Neural cell (in vitro differentiated cells): Measurements from ENCODE around the gene MYADML2.

Experiments
- CTCF ChIP-seq: fragments of 450-650 bp; IDR thresholded peaks from 2 replicates; pipeline ENCODE4 v1.5.1; 2014; ENCODE audit warnings: antibody characterized with exemption, mild to moderate bottlenecking, moderate library complexity; ENCODE audit not compliant: poor library complexity, severe bottlenecking
- RAD21 ChIP-seq: fragments of 450-650 bp; conservative IDR thresholded peaks from 2 replicates; pipeline ENCODE4 v1.6.1; 2014; ENCODE audit warnings: antibody characterized with exemption, mild to moderate bottlenecking, moderate library complexity
- REST ChIP-seq: IDR thresholded peaks from 2 replicates; pipeline ENCODE4 v1.6.1; 2012; ENCODE audit warnings: borderline replicate concordance
- TAF1 ChIP-seq: IDR thresholded peaks from 2 replicates; pipeline ENCODE4 v1.6.1; 2012; ENCODE audit warnings: low read depth

GRCh38 chr17:81939218-81939617, 7.8 kb downstream of the MYADML2 start:
- no peak for TF ChIP-seq REST
- no peak for TF ChIP-seq CTCF
- no peak for TF ChIP-seq TAF1
- TF ChIP-seq RAD21, result no peak
